Activated gamma-delta T cell treated with anti-CD3 and anti-CD28 coated beads, Interleukin-2, amount 50 U/mL, for 16 hours (primary cell): ENCODE results near the gene SLMAP.

Source experiments
- DNase-seq: peaks from one replicate; pipeline ENCODE4 v3.0.0-alpha.2; 2020; ENCODE audit warnings: low read depth

Gene SLMAP

DNA sequence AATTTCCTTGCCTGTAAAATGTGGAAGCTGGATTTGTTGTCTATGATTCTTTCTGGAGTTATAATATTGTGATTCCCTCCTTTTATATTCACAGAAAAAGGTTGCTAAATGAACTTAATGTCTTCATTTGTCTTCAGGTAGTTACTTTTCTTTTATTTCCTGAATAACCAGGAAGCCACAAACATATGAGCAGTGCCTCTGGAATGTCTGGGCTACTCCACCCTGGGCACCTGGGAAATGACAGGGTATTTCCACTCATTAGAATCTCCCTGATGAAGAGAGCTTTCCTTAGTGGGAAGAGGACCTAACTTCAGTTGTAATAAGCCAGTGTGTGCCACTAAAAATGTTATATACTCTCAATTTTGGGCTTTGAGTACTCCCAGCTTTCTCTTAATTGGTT is 3.8 kb upstream of the SLMAP start:
- no peak for DNase-seq

DNA sequence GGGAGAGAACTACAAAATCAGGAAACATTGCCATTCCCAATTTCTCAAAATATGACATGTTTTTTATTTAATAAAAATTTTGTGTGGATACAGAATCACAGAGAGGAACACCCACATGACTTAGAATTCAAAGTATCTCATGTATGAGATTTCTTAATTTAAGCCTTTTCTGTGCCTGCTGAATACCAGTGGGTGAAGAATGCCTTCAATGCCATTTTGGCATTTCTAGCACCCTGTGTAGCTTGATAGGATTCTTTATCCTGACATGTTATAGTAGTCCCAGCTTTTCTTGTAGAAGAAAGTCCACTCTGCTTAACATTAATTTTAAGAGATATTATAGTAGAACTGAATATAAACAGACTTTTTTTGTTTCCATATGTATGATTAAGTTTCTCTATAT is 3.1 kb upstream of the SLMAP start:
- DNase-seq, result no peak

DNA sequence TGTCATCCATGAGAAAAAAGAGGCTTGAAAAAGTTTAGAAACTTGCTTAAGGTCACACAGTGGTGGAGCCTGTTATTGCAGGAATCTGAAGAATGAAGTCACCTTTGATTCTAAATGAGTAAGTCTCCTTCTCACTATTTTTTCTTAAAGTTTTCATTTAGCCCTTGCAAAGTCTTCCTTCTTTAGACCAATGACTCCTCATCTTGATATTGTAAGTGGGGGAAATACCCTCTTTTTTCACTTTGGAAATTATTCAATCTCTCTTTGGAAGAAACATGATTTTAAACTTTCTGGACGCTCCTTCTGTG is 787 bp upstream of the SLMAP start:
- DNase-seq, result no peak

DNA sequence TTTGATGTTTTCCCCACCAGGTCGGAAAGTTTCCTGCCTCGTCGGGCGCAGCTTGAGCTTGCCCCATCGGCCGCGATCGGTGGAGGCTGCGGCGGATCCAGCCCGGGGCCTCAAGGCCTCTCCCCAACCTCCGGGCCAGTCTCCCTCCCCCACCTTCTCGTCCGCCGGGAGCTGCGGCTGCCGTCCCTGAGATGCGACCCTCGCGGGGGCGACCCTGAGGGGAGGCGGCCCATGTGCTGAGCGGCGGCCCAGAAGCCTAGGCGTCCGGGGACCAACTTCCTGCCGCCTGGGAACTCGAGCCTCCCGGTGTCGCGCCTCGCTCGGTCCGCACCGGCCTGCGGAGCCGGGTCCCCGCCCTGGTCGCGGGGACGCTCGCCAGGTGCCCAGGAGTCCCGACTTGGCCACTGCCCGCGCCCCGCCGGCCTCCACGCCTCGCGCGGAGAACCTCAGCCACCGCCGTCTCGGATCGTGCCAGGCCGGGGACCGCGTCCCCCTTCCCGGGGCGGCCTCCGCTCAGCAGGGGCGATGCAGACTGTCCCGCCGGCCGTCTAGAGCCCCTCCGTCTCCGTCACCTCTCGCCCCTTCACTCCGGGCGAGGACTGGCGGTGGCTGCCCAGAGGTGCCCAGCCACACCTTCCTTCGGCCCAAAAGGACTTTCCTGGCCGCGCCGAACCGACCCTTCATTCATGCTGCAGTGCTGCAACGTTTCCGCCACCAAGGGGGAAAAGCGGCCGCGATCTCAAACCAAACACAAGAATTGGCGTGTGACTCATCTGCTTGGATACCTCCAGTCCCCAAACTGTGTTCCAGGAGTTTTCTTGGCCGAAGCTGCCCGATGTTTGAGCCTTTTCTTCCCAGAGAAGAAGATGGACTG is 656 bp downstream of the SLMAP start:
- DNase-seq, result peak; percentile 19

- DNase-seq, result no peak
These were observed 1.7 kb downstream of the SLMAP start for GRCh38 chr3:57757642-57758297.

GRCh38 chr3:57758686-57759085 is 2.6 kb downstream of the SLMAP start:
- no peak for DNase-seq

GRCh38 chr3:57764794-57765193 is 8.7 kb downstream of the SLMAP start:
- DNase-seq, result no peak

DNA sequence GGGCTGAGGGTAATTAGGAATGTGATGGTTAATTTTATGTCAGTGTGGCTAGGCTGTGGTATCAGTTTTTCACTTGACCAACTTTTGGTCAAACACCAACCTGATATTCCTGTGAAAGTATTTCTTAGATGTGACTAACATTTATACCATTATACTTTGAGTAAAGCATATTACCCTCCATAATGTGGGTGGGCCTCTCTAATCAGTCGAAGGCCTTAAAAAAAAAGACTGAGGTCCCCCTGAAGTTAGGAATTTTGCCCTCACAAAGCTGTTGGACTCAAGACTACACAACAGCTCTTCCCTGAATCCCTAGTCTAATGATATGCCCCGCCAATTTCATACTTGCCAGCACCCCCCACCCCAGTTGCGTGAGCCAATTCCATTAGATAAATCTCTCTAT is 12.5 kb downstream of the SLMAP start:
- no peak for DNase-seq

DNA sequence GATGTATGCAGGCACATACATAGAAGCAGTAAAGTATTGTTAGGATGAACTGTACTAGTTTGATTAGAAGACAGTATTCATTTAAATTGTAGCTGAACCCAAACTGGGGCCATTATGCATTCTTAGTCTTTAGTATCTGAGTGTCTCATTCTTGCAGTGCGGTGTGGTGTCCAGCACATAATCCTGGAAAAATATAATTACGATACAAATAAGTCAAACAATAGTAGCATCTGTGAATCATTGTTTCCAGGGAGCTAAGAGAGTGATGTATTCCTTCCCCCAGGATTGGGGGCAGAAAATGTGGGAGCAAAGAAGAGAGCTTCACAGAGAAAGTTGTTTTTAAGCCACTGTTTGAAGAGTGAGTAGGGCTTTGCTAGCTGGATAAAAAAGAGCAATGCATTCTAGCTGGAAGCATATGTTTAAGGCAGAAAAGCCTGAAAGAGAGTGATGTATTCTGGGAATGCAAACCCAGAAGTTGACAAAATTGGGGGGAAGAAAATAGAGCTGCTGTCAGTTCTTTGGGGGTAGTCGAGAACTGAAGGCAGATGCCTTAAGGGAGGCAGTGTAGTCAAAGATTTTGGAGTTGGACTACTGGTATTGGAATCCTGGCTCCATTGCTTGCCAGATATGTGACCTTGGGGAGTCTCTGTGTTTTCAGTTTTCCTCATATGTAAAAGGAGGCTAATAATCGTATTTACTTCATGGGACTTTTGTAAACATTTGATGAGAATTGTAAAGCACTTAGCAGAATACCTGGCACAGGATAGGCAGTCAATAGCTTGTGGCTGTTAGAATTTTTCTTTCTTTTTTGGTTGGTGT is 14.1 kb downstream of the SLMAP start:
- no peak for DNase-seq

DNA sequence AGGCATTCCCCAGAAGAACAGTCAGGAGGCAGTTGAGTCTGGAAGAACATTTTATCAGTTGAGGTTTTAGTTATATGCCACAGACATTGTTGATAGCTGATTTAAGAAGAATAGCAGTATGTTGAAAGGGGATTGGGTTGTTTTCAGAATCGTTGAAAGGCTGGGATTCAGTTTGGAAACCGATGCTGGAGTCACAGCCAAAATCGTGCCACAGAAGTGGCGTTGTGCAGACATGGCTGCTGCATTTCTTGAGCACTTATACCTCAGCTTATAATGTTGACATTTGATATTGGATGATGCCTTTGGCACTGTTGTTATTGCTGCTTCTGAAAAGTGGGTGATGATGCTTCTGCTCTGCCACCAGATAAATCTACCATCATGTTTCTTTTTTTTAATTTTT is 16.1 kb downstream of the SLMAP start:
- no peak for DNase-seq

- DNase-seq, result no peak
These were observed 21.7 kb downstream of the SLMAP start for GRCh38 chr3:57777774-57778173.

DNA sequence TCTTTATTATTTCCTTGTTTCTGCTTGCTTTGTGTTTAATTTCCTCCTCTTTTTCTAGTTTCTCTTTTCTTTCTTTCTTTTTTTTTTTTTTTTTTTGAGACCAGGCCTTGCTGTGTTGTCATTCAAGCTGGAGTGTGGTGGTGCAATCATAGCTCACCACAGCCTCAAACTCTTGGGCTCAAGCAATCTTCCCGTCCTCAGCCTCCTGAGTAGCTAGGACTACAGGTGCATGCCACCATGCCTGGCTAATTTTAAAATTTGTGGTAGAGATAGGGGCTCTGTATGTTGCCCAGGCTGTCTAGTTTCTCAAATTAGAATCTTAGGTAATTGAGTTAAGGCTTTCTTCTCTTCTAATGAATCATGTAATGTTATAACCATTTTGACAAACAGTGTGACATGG is 22.4 kb downstream of the SLMAP start:
- no peak for DNase-seq

GRCh38 chr3:57779666-57780065 is 23.6 kb downstream of the SLMAP start:
- no peak for DNase-seq

DNA sequence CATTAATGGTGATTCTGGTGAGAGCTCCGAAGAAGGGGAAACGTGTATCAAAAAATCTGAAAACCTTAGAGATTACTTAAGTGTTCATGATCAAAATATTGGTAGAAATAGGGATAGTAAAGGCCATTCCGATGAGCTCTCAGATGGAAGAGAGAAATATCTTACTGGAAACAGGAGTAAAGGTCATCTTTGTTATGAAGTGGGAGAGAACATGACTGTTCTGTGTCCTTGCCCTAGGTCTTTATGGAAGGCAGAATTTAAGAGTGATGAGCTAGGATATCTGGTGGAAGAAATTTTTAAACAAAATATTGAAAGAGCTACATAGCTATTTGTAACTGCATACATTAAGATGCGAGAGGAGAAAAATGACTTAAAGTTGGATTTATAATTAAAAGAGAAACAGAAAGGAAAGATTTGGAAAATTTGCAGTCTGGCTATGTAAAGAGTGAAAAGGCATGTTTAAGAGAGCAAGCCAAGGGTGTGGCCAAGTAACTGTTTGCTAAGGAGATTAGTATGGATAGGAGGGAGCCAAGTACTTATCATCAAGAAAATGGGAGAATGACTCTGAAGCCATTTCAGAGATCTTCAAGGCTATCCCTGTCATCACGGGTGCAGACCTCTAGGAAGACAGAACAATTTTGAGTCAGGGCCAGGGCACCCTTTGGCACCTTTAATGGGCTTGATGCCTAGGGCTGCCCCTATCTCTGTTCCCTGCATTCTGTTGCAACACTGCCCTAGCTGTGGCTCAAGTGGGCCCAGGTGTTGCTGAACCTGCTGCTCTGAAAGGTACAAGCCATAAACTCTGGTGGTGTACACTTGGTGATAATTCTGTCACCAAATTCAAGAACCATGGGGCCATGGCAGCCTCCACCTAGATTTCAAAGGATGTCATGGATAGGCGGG is 27.3 kb downstream of the SLMAP start:
- DNase-seq, result no peak

DNA sequence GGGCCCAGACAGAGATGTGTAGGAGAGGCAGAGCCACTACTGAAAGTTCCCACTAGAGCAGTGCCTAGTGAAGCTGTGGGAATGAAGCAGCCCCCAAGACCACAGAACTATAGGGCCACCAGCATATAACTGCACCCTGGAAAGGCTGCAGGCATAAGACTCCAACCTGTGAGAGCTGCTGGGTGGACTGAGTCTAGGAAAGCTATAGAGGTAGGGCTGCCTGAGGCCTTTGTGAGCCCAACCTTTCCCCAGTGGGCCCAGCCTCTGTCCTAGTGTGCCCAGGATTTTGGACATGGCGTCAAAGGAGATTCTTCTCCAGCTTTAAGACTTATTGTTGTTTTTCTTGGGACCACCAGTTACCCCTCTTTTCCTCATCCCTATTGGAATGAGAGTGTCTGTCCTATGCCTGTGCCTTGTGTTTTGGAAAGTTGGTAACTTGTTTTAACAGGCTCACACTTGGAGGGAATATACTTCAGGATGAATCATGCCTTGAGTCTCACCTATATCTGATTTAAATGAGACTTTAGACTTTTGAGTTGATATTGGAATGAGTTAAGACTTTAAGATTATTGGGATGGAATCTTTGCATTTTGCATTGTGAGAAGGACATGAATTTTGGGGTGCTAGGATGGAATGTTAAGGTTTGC is 28.1 kb downstream of the SLMAP start:
- DNase-seq, result no peak

GRCh38 chr3:57785446-57785845 is 29.3 kb downstream of the SLMAP start:
- DNase-seq, result no peak

DNA sequence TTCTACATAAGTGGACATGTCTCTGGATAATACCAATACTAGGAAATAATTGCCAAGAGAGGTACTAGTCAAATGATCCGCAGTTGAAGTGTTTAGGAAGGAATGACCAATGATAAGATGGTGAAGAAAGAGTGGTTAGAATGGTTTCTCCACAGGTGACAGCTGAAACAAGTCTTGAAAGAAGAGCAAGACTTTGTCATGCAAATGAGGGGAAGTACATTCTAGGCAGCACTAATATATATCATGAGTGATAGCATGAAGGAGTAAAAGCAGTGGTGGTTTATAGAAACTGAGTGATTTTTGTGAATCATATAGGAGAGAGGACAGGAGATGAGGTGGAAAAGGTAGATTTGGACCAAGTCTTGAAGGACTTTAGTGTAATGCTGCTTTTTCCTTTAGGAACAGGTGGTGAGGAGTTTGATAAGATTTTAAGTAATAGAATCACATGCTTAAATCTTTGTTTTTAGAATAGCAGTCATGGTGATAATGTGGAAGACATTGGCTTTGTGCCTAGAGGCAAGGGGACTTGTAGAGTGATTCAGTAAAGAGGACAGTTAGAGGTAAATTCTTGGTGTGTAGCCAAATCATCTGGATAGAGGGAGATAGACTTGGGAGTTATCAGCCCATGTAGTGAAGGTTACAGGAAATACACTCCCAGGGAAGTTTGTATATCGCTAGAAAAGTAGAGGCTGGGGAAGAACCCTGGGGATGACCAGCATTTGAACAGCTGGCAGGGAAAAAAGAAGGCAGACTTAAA is 31.9 kb downstream of the SLMAP start:
- DNase-seq, result no peak

- no peak for DNase-seq
These were observed 32.5 kb downstream of the SLMAP start for GRCh38 chr3:57788624-57789018.

GRCh38 chr3:57791245-57791644 is 35.1 kb downstream of the SLMAP start:
- DNase-seq, result no peak

DNA sequence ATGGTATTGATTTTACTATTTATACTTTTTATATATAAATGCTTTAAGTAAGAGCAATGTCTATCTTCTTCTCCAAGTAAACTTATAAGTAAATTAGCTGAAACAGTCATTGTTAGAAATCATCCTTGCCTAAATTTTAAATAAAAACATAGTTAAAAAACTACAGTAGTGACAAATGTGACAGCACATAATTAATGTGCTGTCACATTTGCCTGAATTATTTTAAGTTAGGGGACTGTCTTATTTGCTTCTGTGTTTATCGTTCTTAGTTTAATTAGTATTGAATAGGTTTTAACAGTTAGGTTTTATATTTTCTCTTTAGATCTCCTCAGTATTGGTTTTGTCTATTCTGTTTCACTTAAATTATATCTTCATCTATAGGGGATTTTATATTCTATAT is 36.1 kb downstream of the SLMAP start:
- DNase-seq, result no peak

DNA sequence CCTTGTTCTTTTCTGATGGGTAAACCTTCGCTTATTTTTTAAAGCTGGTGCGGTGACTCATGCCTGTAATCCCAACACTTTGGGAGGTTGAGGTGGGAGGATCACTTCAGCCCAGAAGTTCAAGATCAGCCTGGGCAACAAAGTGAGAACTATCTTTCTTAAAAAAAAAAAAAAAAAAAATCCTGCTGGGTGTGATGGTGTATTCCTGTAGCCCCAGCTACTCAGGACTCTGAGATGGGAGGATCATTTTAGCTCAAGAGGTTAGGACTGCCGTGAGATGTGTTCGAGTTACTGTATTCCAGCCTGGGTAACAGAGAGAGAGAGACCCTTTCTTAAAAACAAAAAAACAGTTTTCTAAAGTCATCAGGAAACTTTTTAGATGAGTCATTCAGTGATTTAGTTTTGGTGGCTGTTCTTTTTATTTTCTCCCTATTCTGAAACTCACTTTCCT is 37.7 kb downstream of the SLMAP start:
- DNase-seq, result no peak
